Naive thymus-derived CD4-positive, alpha-beta T cell (primary cell): ENCODE results near the gene SRCAP. TPM values are rescaled to one million over a fixed set of nuclear protein-coding genes. Genes with fewer than 3 reads are reported as not detected.

Experiments
- polyA plus RNA-seq, 2 donors: library from polyadenylated mRNA; unstranded; fragments of 300-500 nt; fragmentation: Illumina TruSeq; gene quantifications; one replicate each; pipeline ENCODE4 v1.2.3, GENCODE V29; 2021
- total RNA-seq, 6 experiments: library from RNA in 5 of 6; stranded (reverse) in 5 of 6; gene quantifications; 1 replicate in 5 of 6; 2 replicates in 1 of 6; pipeline ENCODE4 v1.2.3 and lab custom pipeline; 2021 to 2026

SRCAP gene
- total and polyA plus RNA-seq, 7 experiments from 2014 or later, result 11.8 to 111 (median 86.7) TPM

Other genes starting within 250 kb of the SRCAP start
- gene ITGAL, start 226.4 kb upstream of the SRCAP start, total RNA-seq, result 100 to 1,000 TPM; 258 to 629 (median 436) TPM
- 100 to 1,000 TPM; 110 to 135 TPM for gene ITGAL, start 226.4 kb upstream of the SRCAP start, polyA plus RNA-seq
- gene ZNF768, start 172.6 kb upstream of the SRCAP start, total RNA-seq, result 1 to 10 TPM; 6.0 to 8.5 (median 7.3) TPM
- gene ZNF768, start 172.6 kb upstream of the SRCAP start, polyA plus RNA-seq, result 1 to 10 TPM; 1.6 to 2.4 TPM
- 10 to 100 TPM in 4 of 5 experiments, 1 to 10 TPM in 1; 9.1 to 17.4 (median 13.8) TPM for gene ZNF747, start 164.3 kb upstream of the SRCAP start, total RNA-seq
- gene ZNF747, start 164.3 kb upstream of the SRCAP start, polyA plus RNA-seq, result 10 to 100 TPM in 1 of 2 donors, 1 to 10 TPM in 1; 8.9 to 11.7 TPM
- gene ZNF764, start 140.8 kb upstream of the SRCAP start, total RNA-seq, result 10 to 100 TPM; 11.9 to 20.9 (median 19.3) TPM
- 1 to 10 TPM; 4.5 to 6.8 TPM for gene ZNF764, start 140.8 kb upstream of the SRCAP start, polyA plus RNA-seq
- 10 to 100 TPM in 4 of 5 experiments, 1 to 10 TPM in 1; 8.8 to 24.3 (median 16.3) TPM for gene ZNF688, start 127.5 kb upstream of the SRCAP start, total RNA-seq
- 10 to 100 TPM; 29.7 to 33.2 TPM for gene ZNF688, start 127.5 kb upstream of the SRCAP start, polyA plus RNA-seq
- 10 to 100 TPM; 10.2 to 37.1 (median 21.4) TPM for gene ZNF785, start 113.5 kb upstream of the SRCAP start, total RNA-seq
- 1 to 10 TPM; 2.6 to 4.4 TPM for gene ZNF785, start 113.5 kb upstream of the SRCAP start, polyA plus RNA-seq
- gene ZNF689, start 88.8 kb upstream of the SRCAP start, total RNA-seq, result 10 to 100 TPM in 4 of 5 experiments, 1 to 10 TPM in 1; 6.8 to 14.6 (median 12.4) TPM
- gene ZNF689, start 88.8 kb upstream of the SRCAP start, polyA plus RNA-seq, result 10 to 100 TPM; 11.5 to 15.6 TPM
- 10 to 100 TPM; 57.6 to 91.9 (median 82.5) TPM for gene PRR14, start 48.2 kb upstream of the SRCAP start, total RNA-seq
- 10 to 100 TPM; 13.3 to 20.9 TPM for gene PRR14, start 48.2 kb upstream of the SRCAP start, polyA plus RNA-seq
- gene FBRS, start 40.7 kb upstream of the SRCAP start, total RNA-seq, result 100 to 1,000 TPM; 143 to 174 (median 164) TPM
- 1 to 10 TPM; 2.6 to 5.0 TPM for gene FBRS, start 40.7 kb upstream of the SRCAP start, polyA plus RNA-seq
- 10 to 100 TPM; 33.2 to 57.8 (median 46.7) TPM for gene PHKG2, start 49.3 kb downstream of the SRCAP start, total RNA-seq
- 10 to 100 TPM; 37.2 to 43.5 TPM for gene PHKG2, start 49.3 kb downstream of the SRCAP start, polyA plus RNA-seq
- 1 to 10 TPM; 2.3 to 5.9 (median 2.9) TPM for gene CFAP119, start 62.9 kb downstream of the SRCAP start, total RNA-seq
- under 1 TPM; 0.41 to 0.63 TPM for gene CFAP119, start 62.9 kb downstream of the SRCAP start, polyA plus RNA-seq
- 100 to 1,000 TPM in 3 of 5 experiments, 10 to 100 TPM in 2; 68.7 to 122 (median 114) TPM for gene RNF40, start 63.2 kb downstream of the SRCAP start, total RNA-seq
- 10 to 100 TPM; 19.4 to 50.7 TPM for gene RNF40, start 63.2 kb downstream of the SRCAP start, polyA plus RNA-seq
- 10 to 100 TPM in 1 of 5 experiments, 1 to 10 TPM in 4; 2.4 to 11.1 (median 4.2) TPM for gene ZNF629, start 88.0 kb downstream of the SRCAP start, total RNA-seq
- 1 to 10 TPM in 1 of 2 donors, under 1 TPM in 1; 0.66 to 3.1 TPM for gene ZNF629, start 88.0 kb downstream of the SRCAP start, polyA plus RNA-seq
- 10 to 100 TPM; 17.2 to 23.7 (median 22.7) TPM for gene BCL7C, start 194.9 kb downstream of the SRCAP start, total RNA-seq
- 10 to 100 TPM; 28.4 to 31.4 TPM for gene BCL7C, start 194.9 kb downstream of the SRCAP start, polyA plus RNA-seq
- under 1 TPM in 4 of 5 experiments, not detected in 1; 0.17 to 0.54 (median 0.40) TPM for gene CTF1, start 197.4 kb downstream of the SRCAP start, total RNA-seq
- not detected for gene CTF1, start 197.4 kb downstream of the SRCAP start, polyA plus RNA-seq
- gene FBXL19, start 224.4 kb downstream of the SRCAP start, total RNA-seq, result 10 to 100 TPM; 11.1 to 26.8 (median 17.0) TPM
- under 1 TPM; 0.08 to 0.16 TPM for gene FBXL19, start 224.4 kb downstream of the SRCAP start, polyA plus RNA-seq
- 10 to 100 TPM in 4 of 5 experiments, 1 to 10 TPM in 1; 6.0 to 29.8 (median 18.4) TPM for gene ORAI3, start 249.9 kb downstream of the SRCAP start, total RNA-seq
- gene ORAI3, start 249.9 kb downstream of the SRCAP start, polyA plus RNA-seq, result 10 to 100 TPM; 10.3 to 17.8 TPM